ENCODE measurements around the gene HOXB3. TPM values are rescaled to one million over a fixed set of nuclear protein-coding genes. Genes with fewer than 3 reads are reported as not detected.

HOXB3 gene
- total RNA-seq, 1 experiment from 2014 or later, result 151 TPM

DNA sequence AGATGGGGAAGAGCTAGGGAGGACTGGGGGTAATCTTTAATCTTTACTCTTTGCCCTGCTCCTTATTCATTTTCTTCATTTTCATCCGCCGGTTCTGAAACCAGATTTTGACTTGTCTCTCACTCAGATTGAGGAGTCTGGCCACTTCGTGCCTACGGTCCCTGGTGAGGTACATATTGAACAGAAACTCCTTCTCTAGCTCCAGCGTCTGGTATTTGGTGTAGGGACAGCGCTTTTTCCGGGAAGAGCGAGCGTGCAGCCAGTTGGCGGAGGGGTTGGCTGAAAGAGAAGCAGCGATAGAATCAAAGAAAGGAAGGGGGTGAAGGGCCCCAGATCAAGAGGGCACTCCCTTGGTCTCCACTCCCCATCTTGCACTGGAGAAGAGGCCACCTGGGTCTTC, 32.8 kb upstream of the HOXB3 start:
- intact Hi-C loops (cut with micrococcal nuclease; ENCODE audit: unreplicated experiment), result no loop called here
- H3K27ac Mint-ChIP-seq (ENCODE audit: unreplicated experiment), result peak overlapping the region; percentile 50
- CTCF ChIA-PET, result interaction anchor here (0.9 kb wide), 1 partner anchor 10 kb away, joined by 3 read pairs; no protein-coding TSS in a partner anchor

DNA sequence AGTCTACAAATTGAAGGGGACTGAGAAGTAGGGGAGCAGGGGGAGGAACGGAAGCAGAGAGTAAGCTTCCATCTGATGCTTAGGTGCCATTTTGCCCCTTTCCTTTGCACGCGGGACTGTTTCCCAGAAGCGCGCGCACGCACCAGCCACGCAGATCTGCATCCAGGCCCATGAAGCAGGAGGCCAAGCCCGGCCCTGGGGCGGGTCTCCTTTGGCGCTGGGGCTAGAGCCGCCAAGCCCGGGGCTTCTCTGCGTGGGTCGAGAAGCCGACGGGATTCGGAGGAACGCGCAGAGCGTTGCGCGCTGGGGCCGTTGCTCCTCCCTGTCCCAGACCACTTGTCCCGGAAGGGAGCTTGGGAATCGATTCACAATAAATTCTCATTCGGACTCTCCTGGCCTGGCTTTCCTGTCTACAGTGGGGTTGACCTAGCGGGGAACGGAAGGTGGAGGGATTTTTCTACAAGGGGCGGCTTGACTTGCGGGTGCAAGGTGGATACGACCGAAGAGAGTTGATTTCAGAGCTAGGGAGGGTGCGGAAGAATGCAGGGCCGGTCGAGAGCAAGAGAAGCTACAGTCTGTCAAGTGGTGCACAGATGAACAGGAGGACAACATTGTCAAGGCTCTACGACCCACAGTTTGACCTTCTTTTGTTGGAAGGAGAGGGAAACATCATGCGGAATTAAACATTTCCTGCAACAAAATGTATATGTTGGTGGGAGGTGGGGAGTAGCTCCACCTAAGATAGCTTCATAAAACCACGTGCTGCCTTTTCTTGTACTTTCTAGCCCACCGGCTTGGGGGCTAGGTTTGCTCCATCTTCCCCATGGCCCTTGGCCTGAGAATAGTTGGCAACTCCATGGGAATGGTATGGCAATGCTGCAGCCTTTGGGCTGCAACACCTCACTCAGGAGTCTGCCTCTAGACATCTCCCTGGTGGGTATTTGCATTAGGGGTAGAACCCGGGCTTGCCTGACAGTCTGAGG, 31.7 kb upstream of the HOXB3 start:
- no peak for DNase-seq
- Mint-ChIP-seq H3K9me3 (ENCODE audit: low read depth, unreplicated experiment) (no peaks in the 10 kb centered on the region), H3K27ac (ENCODE audit: unreplicated experiment) (peak overlapping the region; percentile 90), H3K4me1 (ENCODE audit: low read depth, unreplicated experiment) (peaks cover 74% of the 10 kb centered on the region), H3K4me3 (ENCODE audit: low read depth, unreplicated experiment) (peak overlapping the region; percentile 88), H3K36me3 (ENCODE audit: insufficient read depth, unreplicated experiment) (peaks cover 98% of the 10 kb centered on the region), H3K27me3 (ENCODE audit: unreplicated experiment) (peaks cover 88% of the 10 kb centered on the region)
- intact Hi-C loops (cut with micrococcal nuclease; ENCODE audit: unreplicated experiment), result no loop called here
- TF ChIP-seq, protein P1, sequence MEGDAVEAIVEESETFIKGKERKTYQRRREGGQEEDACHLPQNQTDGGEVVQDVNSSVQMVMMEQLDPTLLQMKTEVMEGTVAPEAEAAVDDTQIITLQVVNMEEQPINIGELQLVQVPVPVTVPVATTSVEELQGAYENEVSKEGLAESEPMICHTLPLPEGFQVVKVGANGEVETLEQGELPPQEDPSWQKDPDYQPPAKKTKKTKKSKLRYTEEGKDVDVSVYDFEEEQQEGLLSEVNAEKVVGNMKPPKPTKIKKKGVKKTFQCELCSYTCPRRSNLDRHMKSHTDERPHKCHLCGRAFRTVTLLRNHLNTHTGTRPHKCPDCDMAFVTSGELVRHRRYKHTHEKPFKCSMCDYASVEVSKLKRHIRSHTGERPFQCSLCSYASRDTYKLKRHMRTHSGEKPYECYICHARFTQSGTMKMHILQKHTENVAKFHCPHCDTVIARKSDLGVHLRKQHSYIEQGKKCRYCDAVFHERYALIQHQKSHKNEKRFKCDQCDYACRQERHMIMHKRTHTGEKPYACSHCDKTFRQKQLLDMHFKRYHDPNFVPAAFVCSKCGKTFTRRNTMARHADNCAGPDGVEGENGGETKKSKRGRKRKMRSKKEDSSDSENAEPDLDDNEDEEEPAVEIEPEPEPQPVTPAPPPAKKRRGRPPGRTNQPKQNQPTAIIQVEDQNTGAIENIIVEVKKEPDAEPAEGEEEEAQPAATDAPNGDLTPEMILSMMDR (IDR thresholded peaks at IDR 0.05; ENCODE audit: unreplicated experiment), result no peak
- BruUV-seq (replicated peaks), result no TSS peak
- CTCF ChIA-PET, result interaction anchor here (0.6 to 1.0 kb wide), 3 partner anchors 9 to 20 kb away, joined by 3 to 4 read pairs (median 3); no protein-coding TSS in a partner anchor

More for the DNA sequence above, 32.8 kb upstream of the HOXB3 start:
- TF ChIP-seq, protein P1 (IDR thresholded peaks at IDR 0.05; ENCODE audit: unreplicated experiment), result no peak
- DNase-seq, result no peak
- Mint-ChIP-seq H3K27me3 (ENCODE audit: unreplicated experiment) (peaks cover 84% of the 10 kb centered on the region), H3K36me3 (ENCODE audit: insufficient read depth, unreplicated experiment) (peaks cover 98% of the 10 kb centered on the region), H3K4me3 (ENCODE audit: low read depth, unreplicated experiment) (peak overlapping the region; percentile 88), H3K4me1 (ENCODE audit: low read depth, unreplicated experiment) (peaks cover 71% of the 10 kb centered on the region), H3K9me3 (ENCODE audit: low read depth, unreplicated experiment) (no peaks in the 10 kb centered on the region)
- BruUV-seq (replicated peaks), result no TSS peak

DNA sequence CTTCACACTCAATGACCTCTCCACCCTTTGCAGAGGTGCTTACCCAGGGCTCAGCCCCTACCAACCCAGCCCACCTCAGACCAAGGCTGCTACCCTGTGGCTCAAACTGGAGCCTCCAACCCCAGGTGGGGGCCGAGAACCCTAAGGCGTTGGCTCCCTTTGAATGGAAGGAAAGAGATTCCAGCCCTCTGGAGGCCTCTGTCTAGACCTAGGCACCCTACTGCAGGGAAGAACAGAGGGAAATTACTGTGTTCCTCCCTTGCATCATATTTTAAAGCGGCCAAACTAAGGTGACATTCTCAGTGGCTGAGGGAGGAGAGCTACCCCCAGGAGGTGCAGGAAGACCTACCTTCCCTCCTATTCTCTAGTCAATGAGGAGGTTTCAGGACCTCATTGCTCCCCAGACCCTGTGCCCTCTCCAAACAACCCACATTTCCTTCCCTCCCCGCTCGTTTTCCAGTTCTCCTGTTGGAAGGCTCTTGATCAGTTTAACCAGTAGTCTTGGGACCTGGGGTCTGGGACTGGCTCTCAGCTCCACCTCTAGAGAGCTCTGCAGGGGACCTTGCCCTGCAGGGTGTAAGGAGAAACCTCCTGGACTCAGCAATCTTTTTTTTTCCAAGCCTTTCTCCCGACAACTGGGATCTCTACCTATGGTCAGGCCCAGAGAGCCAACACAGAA, 30.6 kb upstream of the HOXB3 start:
- BruUV-seq (replicated peaks), result no TSS peak
- TF ChIP-seq, protein P1 (IDR thresholded peaks at IDR 0.05; ENCODE audit: unreplicated experiment), result no peak
- Mint-ChIP-seq H3K9me3 (ENCODE audit: low read depth, unreplicated experiment) (no peaks in the 10 kb centered on the region), H3K4me1 (ENCODE audit: low read depth, unreplicated experiment) (peaks cover 73% of the 10 kb centered on the region), H3K4me3 (ENCODE audit: low read depth, unreplicated experiment) (peak overlapping the region; percentile 88), H3K27ac (ENCODE audit: unreplicated experiment) (peak overlapping the region; percentile 90), H3K36me3 (ENCODE audit: insufficient read depth, unreplicated experiment) (peaks cover 98% of the 10 kb centered on the region), H3K27me3 (ENCODE audit: unreplicated experiment) (peaks cover 83% of the 10 kb centered on the region)
- CTCF ChIA-PET, result interaction anchor here (0.6 to 1.1 kb wide), 2 partner anchors 16 to 405 kb away, joined by 3 to 4 read pairs; no protein-coding TSS in a partner anchor
- no peak for DNase-seq
- intact Hi-C loops (cut with micrococcal nuclease; ENCODE audit: unreplicated experiment), result no loop called here

DNA sequence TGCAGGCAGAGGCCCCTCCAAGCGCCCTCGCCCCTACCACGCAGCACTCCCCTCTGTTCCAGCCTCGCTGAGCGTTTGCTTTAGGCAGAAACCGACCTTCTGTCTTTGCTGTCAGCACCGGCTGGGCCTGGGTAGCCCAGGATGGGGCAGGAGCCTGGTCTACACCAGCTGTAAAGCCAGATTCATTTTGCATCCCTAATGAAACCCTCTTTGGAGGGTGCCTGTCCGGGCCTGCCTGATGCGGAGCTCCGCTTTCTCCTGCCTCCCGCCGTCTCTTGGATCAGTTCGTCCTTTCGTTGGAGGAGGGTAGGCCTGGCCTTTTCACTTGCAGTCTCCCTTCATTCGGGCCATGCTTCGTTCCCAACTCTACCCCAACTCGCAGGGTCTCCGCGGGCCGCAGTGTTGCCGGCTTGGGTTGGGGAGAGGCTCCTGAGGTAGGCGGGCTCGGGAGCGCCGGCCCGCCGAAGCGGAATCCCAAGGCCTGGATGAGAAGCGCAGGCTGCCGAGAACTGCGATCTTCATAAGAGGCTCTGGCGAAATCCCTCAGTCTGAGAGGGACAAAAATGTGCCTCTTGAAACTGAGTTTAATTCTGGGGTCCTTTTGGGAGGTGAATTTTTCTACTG, 29.9 kb upstream of the HOXB3 start:
- H3K4me3 Mint-ChIP-seq (ENCODE audit: low read depth, unreplicated experiment), result peak overlapping the region; percentile 88
- peaks cover 89% of the 10 kb centered on the region for H3K27me3 Mint-ChIP-seq (ENCODE audit: unreplicated experiment)
- intact Hi-C loops (cut with micrococcal nuclease; ENCODE audit: unreplicated experiment), result loop anchor here (2.0 to 5.0 kb wide), 4 partner anchors 19 to 595 kb away; no protein-coding TSS in a partner anchor
- H3K36me3 Mint-ChIP-seq (ENCODE audit: insufficient read depth, unreplicated experiment), result peaks cover 98% of the 10 kb centered on the region
- H3K9me3 Mint-ChIP-seq (ENCODE audit: low read depth, unreplicated experiment), result no peaks in the 10 kb centered on the region
- no TSS peak for BruUV-seq (replicated peaks)
- H3K27ac Mint-ChIP-seq (ENCODE audit: unreplicated experiment), result peak overlapping the region; percentile 90
- no peak for DNase-seq
- CTCF ChIA-PET, result interaction anchor here (1.1 kb wide), 1 partner anchor 404 kb away, joined by 3 read pairs; no protein-coding TSS in a partner anchor
- peaks cover 78% of the 10 kb centered on the region for H3K4me1 Mint-ChIP-seq (ENCODE audit: low read depth, unreplicated experiment)
- TF ChIP-seq, protein P1 (IDR thresholded peaks at IDR 0.05; ENCODE audit: unreplicated experiment), result no peak

Data from Calu3 (cell line).